CD4-positive, alpha-beta T cell treated with Interferon alpha-2 for 1 hour (primary cell): Measurements from ENCODE around the gene ATP4A.
"Not testable (repeated sequence)": the region's sequence is repeated elsewhere in the genome, so short reads cannot be mapped to it uniquely, and the experiment has no call there.

ENCODE experiments used
- DNase-seq, 2 donors: peaks; one replicate each; pipeline ENCODE4 v3.0.0-alpha.2; 2020 to 2022

ATP4A gene

DNA sequence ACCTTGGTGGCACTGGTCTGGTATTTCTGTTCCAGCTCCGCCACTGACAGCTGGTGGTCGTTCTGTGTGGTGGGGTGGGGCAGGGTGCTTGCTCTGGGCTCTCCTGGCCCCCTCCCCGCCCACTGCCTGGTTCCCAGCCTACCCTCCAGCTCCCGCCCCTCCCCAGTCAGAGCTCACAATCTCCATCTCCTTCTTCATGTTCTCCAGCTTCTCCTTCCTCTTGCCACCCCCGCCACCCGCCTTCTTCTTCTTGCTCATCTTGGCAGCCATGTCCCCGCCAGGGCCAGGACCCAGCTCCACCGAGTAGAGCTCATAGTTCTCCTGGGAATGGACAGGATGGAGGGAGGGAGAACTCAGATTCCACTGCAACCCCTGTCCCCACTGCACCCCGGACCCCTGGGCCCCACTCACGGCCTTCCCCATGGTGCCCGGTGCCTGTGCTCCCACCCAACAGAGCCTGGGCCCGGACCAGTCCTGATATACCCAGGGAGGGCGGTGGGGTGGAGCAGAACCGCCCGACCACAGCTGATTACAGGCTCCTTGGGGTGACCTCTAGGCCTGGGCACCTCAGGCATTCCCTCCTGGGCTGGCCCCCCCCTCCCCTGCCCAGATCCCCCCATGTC, at the start of gene ATP4A:
Gene ATP4A (minus strand): TSS at position 452 of the 623 bp plus-strand sequence. CDS start 29 bp downstream, at position 423.
- no peak for DNase-seq

DNA sequence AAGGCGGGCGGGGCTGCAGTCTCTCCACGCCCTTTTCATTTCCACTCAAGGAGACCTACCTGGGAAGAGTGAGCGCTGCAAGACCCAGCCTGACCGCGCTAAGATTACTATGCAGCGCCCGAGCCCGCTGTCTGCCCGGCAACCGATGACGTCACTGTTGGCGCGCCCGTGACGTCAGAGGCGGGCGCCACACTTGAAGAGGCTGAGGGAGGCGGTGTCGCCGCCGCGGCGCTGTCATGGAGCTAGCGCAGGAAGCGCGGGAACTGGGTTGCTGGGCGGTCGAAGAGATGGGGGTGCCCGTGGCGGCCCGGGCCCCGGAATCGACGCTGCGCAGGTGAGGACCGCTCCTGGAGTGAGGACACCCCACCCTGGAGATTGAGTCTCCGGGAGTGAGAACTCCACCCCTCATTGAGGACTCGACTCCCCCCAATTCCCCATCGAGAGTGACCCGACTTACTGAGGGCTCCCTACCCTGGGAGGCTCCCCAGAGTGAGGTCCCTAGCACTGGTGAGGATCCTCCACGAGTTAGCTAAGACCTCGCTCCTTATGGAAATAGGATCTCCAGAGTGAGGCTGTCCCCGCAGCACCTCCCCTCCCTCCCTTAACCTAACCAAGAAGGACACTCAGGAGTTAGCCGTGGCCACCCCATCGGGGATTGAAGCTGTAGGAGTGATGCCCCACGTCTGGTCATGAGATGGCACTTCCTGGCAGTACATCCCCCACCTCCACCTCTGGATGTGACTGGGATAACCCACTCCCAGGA, 49.3 kb upstream of the ATP4A start, which contains the start of gene HAUS5:
Gene HAUS5 (plus strand): TSS at position 177 of the 763 bp plus-strand sequence. CDS start 60 bp downstream, at position 237.
- peak; percentile 94 to 97 for DNase-seq

DNA sequence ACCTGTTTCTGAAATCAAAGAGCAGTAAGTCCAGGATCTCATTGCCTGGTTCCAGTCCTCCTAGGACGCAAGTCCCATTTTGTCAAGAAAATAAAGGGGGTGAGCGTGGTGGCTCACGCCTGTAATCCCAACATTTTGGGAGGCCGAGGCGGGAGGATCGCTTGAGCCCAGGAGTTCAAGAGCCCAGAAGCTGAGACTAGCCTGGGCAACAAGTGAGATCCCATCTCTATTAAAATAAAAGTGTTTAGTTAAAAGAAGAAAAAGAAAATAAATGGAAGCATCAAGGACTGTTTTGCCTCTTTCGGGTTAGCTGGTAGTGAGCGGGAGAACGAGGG, 48.7 kb upstream of the ATP4A start:
- DNase-seq: no peak

DNA sequence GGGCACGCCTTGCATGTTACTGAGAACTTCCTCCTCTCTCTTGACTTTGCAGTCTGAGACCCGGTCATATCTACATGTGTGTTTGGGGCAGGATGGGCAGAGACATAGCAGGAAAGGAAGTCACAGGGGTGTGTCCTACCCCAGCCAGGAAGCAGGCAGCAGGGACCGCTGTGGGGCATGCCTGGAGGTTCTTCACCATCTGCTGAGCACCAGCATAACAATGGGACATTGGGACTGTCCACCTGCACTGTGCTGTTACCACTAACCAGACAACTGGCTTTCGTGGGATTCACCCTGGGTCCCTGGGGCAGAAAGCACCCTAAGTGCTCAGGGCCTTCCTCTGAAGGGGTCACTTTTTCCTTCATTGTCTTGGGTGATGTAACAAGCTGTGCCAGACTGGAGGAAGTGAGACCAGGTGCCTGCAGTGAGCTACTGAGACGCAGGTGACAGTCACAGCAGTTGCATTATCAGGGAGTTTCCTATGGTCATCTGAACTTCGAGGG, 46.4 kb upstream of the ATP4A start:
- DNase-seq: peak; percentile 48 to 51

DNA sequence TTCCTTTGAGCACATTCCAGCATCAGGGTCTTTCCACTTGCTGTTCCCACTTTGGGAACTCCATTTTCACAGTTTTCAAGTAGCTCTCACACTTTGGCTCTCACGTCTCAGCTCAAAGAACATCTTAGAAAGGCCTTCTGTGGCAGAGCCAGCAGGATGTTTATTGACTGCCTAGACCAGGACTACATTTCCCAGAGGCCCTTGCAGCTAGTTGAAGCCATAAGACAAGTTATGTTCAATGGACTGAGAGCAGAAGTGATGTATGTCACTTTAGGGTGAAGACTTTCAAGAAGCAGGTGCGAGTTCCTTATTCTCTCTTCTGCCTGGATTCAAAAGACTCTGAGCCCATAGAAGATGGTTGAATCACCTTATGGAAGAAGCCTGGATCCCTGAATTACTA, 44.8 kb upstream of the ATP4A start:
- DNase-seq: peak in 1 of 2 donors; percentile 34

DNA sequence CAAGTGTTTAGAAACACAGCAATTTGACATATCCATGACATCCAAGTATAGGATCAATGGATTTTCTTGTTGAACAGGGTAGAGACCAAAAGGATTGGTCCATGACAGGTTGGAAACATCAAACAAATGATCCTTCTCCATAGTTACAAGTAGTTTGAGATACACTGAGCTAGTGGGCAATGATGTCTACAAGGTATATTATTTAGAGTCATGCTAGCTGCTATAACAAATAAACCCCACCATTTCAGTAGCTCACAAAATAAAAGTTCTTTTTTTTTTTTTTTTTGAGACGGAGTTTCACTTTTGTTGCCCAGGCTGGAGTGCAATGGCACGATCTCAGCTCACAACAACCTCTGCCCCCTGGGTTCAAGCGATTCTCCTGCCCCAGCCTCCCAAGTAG, 44.2 kb upstream of the ATP4A start:
- no peak for DNase-seq

DNA sequence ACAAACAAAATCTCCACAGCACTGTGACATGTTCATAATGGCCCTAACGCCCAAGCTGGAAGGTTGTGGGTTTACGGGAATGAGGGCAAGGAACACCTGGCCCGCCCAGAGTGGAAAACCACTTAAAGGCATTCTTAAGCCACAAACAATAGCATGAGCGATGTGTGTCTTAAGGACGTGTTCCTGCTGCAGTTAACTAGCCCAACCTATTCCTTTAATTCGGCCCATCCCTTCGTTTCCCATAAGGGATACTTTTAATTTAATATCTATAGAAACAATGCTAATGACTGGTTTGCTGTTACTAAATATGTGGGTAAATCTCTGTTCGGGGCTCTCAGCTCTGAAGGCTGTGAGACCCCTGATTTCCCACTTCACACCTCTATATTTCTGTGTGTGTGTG, 43.7 kb upstream of the ATP4A start:
- DNase-seq: not testable (repeated sequence)

DNA sequence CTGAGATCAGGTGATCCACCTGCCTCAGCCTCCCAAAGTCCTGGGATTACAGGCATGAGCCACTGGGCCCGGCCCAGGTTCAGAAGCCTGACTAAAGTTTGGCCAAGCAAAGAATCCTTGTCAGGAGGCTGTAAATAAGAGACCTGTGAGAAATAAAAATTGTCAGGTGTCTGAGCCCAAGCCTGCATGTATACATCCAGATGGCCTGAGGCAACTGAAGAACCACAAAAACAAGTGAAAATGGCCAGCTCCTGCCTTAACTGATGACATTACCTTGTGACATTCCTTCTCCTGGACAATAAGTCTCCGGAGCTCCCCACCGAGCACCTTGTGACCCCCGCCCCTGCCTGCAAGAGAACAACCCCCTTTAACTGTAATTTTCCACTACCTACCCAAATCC, 41.0 kb upstream of the ATP4A start:
- not testable (repeated sequence) for DNase-seq

DNA sequence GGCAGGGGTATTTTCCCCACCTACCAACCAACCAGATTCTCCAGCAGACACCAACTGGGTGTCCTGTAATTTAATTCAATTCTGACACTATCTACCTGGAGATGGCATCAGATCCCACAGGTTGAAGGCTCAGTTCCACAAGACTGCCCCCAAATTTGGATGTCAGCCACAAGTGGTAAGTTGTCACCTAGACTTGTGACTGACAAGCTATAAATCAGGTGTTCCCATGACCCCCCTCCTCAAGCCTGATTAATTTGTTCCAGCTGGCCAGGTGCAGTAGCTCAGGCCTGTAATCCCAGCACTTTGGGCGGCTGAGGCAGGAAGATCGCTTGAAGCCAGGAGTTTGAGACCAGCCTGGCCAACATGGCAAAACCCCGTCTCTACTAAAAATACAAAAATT, 38.5 kb upstream of the ATP4A start:
- DNase-seq: no peak

DNA sequence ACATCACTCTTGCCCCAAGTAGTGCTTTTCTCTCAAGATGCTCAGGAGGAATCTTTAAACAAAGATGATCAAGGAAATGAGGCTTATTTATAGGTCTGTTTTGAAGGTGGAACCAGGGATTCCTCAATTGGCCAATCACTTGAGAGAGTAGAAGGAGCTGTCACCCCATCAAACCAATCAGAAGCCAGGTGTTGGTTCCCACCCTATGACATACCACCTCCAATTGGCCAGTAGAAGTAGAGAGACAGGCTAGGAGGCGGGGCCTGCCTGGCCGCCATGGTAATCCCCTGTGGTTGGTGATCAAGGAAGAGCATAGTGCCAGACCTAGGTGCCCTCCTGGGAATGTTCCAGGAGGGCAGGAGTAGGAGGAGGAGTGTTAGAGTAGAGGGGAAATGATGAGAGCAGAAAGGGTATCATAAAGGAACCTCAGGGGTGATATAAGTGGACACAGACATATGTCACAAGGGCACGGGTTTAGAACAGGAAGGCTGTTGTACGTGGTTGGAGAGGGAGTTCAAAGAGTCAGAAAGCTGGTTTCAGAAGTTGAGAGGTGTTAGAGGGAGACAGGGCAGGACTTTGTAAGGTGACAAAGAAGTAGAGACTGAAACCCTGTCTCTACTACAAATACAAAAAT, 33.0 kb upstream of the ATP4A start:
- DNase-seq: no peak

DNA sequence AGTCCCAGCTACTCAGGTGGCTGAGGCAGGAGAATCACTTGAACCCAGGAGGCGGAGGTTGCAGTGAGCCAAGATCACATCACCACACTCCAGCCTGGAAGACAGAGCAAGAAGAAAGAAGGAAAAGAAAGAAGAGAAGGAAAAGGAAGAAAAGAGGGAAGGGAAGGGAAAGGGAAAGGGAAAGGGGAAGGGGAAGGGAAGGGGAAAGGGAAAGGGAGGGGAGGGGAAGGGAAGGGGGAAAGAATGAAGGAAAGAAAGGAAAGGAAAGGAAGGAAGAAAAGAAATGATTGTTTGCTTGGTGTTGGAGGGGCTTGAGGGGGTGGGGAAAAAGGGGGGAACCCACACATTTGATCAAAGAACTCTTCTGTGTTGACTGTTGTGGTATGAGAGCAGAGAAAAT, 32.5 kb upstream of the ATP4A start:
- no peak for DNase-seq

DNA sequence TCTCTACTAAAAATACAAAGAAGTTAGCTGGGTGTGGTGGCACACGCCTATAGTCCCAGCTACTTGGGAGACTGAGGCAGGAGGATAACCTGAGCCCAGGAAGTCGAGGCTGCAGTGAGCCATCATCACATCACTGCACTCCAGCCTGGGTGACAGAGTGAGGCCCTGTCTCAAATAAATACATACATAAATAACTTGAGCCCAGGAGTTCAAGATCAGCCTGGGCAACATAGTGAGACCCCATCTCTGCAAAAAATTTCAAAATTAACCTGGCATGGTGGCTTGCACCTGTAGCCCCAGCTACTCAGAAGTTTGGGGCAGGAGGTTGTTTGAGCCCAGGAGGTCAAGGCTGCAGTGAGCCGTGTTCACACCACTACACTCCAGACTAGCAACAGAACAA, 31.6 kb upstream of the ATP4A start:
- not testable (repeated sequence) for DNase-seq

DNA sequence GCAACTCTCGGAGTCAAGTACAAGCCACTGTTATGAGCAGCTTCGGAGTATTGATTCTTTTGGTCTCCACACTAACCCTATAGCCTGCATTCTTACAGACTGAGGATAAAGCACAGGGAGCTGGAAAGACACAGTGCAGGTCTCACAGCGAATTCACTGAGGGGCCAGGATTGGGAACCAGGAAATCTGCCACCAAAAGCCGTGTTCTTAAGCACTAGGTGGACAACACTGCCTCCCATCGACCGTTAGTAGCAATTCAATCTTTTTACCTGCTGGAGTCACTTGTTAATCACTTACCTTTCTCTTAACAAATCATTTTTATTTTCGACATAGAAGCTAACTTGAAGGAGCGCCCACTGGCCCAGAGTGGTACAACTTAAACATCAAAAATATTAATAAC, 28.8 kb upstream of the ATP4A start:
- peak; percentile 15 to 50 for DNase-seq

DNA sequence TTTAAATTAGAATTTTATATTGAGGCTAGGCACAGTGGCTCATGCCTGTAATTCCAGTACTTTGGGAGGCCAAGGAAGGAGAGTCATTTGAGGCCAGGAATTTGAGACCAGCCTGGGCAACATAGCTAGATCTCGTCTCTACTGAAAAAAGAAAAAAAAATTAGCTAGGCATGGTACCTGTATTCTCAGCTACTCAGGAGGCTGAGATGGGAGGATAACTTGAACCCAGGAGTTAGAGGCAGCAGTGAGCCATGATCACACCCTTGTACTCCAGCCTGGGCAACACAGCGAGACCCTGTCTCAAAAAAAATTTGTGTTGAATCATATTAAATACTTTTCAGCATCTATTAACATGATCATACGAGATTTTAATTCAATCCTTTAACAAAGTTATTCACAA, 27.4 kb upstream of the ATP4A start:
- DNase-seq: no peak

DNA sequence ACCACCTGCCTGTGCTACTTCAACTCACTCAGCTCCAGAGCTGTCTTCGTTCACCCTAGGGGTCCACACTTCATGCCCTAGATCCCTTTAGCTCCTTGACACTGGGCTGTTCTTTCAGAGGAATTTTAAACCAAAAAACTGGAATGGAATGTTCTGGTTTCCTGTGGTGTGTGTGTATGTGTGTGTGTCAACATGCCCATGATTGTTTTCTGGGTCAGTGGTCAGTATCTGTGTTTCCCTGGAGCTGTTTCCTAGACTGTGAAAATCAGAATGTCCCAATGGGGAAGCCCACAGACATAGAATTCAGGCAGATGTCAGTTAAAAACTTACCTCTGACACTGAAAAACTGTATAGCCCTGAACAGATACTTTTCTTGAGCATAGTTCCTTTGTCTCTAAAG, 23.9 kb upstream of the ATP4A start:
- no peak for DNase-seq

DNA sequence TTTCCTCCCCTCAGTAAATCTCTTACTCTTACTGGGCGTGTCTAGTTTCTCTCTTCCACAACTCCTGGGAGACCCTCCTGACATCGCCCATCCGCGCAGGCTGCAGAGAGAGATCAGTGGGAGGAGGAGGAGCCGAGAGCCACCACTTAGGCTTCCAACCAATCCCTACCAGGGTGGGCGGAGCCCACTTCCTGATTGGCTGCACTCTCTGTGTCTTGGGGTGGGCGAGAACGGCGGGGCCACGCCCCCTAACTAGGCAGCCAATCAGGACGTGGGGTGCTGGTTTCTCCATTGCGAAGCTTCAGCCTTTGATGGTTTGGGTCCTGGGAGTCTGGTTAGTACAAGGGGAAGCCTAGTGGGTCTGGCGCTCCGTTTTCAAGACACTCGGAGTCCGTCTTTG, 22.4 kb upstream of the ATP4A start, which contains the start of gene PMIS2:
Gene PMIS2 (plus strand): TSS at position 326 of the 400 bp plus-strand sequence. CDS start 87 bp downstream, outside the sequence.
- DNase-seq: peak in 1 of 2 donors; percentile 13

DNA sequence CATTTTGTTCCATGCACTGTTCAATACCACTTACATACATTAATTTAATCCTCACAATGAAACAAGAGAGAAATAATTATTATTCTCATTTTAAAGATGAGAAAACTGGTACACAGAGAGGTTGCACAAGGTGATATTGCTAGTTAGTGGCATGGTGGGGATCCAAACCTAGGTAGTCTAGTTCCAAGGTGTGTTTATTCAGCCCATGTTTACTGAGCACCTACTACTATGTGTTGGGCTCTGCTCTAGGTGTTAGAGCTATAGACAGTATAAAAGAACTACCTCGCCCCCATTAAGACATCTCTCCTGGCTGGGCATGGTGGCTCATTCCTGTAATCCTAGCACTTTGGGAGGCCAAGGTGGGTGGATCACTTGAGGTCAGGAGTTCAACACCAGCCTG, 19.3 kb upstream of the ATP4A start:
- DNase-seq: no peak

DNA sequence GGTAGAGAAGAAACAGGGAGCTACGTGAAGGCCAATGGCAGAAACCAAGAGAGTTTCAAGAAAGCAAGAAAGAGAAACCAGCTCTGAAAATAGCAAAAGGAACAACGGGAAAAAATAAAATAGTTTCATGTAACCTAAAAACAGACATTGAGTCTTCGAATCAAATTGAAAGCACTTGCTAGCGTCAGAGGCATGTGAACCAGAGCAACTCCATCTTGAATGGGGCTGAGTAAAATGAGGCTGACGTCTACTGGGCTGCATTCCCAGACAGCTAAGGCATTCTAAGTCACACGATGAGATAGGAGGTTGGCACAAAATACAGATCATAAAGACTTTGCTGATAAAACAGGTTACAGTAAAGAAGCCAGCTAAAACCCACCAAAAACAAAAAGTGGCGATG, 15.2 kb upstream of the ATP4A start:
- DNase-seq: no peak

DNA sequence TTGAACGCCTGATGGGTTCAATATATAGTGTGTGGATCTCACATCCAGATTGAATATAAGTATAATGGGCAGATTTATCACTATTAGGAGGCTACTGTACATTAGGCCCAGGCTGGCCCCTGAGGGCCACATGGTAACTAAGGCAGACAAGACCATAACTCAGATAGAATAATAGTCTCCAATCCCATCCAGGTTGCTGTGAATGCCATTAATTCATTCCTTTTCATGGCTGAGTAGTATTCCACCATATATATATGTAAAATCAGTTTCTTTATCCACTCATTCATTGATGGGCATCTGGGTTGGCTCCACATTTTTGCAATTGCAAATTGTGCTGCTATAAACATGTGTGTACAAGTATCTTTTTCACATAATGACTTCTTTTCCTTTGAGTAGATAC, 14.5 kb upstream of the ATP4A start:
- no peak for DNase-seq

DNA sequence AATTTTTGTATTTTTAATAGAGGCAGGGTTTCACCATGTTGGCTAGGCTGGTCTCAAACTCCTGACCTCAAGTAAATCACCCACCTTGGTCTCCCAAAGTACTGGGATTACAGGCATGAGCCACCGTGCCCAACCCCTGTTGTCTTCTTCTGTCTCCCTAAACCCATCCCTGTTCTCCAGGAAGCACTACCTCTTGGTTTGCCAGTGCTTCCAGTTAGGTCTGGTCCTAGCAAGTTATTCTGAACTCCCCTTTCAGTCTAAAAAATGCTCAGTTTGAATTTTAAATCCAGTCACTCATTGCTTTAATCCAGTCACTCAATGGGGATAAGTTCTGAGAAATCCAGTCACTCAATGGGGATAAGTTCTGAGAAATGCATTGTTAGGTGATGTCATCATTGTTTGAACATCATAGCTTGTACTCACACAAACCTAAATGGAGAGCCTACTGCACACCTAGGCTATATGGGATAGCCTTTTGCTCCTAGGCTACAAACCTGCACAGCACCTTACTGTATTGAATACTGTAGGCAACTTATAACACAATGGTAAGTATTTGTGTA, 8.0 kb upstream of the ATP4A start:
- no peak for DNase-seq

DNA sequence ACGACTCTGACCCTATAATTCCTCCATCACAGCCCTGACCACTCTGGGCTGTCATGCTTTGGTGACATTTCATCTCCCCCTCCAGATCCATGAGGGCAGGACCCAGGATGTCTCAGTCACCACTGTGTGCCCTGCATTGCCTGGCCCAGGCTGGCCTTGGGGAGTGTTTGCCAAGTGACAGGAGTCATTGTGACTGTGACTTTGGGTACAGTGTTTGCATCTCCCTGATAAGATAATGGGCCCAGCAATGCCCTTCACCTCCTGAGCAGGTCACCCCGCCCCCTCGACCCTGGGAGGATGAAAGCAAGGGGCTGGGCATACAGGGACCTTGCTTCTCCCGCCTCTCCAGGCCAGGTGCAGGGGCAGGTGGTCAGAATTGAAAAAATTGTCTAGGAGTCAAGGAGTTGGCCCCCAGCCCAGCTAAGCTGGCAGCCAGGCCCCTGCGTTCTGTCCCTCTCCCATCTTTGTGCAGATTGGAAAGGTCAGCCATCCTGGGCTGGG, 5.9 kb upstream of the ATP4A start:
- DNase-seq: no peak

DNA sequence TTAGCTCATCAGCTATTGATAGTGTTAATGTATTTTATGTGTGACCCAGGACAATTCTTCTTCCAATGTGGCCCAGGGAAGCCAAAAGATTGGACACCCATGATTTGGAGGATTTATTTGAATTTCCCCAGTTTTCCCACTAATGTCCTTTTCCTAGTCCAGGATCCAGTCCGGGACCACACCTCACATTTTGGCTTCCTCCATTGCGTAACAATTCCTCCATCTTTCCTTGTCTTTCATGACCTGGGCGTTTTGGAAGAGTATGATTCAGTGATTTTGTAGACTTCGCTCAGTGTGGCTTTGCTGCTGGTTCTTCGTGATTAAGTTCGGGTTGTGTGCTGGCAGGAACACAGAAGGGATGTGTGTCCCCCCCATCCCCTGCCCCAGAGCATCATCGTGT, 3.3 kb upstream of the ATP4A start:
- DNase-seq: no peak
